Inflammatory macrophage (primary cell): Measurements from ENCODE around the gene CD244.

Source experiments
- DNase-seq, 2 donors: peaks; one replicate each; pipeline ENCODE4 v3.0.0-alpha.2; 2020 to 2022

CD244 gene

DNA sequence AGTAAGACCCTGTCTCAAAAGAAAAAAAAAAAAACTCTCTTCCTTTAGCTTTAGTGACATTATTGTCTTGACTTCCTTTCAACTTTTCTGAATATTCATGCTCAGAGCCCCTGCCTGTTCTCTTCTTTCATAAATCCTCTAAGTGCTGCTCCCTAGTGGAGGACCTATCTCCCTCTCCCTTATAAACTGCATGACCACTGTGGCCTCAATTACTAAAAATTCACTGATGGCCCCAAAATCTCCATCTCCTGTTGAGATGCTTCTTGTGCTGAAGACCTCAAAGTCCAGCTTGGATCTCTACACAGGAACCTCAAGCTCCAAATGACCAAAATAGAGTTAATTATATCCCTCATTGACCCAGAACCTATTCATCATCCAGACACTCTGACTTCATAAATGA lies 14.5 kb upstream of the CD244 start:
- no peak for DNase-seq

DNA sequence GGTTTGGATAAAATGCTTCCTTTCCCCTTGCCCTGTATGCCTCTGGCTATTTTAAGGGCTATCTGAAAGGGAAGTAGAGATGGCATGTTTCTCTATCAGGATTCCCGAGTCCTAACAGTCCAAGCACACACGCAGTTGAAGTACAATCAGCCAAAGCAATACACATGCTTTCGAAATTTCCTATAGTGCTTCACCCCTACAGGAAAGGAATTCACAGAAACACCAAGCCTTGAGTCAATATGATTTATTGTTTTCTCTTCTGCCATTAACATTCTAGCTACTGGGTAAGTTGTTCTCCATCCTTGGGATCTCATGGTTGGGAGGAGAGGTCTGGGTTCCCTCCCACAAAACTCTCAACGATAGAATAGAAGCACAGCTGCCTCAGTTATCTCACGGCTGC lies 13.6 kb upstream of the CD244 start:
- peak in 1 of 2 donors; percentile 28 for DNase-seq

DNA sequence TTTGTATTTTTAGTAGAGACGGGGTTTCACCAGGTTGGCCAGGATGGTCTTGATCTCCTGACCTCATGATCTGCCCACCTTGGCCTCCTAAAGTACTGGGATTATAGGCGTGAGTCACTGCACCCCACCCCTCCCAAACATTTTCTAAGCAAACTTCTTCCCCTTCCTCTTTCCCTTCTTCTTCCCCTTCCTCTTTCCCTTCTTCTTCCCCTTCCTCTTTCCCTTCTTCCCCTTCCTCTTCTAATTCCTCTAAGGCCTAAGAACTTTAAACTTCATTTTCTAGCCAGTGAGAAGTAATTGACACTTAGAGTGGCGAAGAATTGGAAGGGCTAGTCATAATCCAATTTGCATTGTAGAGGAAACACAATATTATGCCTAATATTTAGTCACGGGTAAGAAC lies 12.9 kb upstream of the CD244 start:
- peak in 1 of 2 donors; percentile 55 for DNase-seq

DNA sequence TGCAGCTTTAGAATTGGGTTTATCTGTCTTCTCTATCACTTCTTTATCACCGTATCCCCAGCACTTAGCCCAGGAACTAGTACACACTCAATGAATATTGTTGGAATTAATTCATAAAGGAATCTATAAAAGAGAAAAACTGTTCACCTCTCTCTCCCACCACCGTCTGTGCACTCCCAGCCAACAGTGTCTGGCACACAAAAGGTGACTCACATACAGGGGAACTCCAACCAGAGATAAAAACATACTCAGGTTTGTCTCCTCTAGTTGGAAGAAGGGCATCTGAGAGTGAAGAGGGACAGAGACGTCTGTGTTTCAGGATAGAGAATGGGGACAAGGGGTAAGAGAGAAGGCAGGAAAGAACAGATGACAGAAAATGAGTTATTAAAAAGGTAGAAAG lies 12.2 kb upstream of the CD244 start:
- DNase-seq = no peak

DNA sequence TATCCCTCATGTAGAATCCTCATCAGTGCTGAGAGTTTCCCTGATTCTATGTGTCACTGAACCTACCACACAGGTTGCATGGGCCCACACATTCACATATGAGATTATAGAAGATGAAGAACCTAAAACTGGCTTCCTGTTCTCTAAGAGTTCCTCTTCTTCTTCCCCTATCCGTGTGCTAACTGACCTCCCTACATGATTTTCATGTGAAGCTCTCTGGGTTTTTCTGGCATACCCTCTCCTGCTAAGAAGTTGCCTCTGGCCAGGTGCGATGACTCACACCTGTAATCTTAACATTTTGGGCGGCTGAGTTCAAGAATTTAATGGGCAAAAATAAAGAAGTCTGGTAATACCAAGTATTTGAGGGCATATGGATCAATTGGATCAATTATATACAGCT lies 5.5 kb upstream of the CD244 start:
- peak; percentile 37 to 53 for DNase-seq

DNA sequence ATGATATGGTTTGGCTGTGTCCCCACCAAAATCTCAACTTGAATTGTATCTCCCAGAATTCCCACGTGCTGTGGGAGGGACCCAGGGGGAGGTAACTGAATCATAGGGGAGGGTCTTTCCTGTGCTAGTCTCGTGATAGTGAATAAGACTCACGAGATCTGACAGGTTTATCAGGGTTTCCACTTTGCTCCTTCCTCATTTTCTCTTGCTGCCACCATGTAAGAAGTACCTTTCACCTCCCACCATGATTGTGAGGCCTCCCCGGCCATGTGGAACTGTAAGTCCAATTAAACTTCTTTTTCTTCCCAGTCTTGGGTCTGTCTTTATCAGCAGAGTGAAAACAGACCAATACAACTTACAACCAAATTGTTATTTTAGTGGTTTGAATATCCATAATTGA lies 5.0 kb upstream of the CD244 start:
- DNase-seq = peak in 1 of 2 donors; percentile 43

DNA sequence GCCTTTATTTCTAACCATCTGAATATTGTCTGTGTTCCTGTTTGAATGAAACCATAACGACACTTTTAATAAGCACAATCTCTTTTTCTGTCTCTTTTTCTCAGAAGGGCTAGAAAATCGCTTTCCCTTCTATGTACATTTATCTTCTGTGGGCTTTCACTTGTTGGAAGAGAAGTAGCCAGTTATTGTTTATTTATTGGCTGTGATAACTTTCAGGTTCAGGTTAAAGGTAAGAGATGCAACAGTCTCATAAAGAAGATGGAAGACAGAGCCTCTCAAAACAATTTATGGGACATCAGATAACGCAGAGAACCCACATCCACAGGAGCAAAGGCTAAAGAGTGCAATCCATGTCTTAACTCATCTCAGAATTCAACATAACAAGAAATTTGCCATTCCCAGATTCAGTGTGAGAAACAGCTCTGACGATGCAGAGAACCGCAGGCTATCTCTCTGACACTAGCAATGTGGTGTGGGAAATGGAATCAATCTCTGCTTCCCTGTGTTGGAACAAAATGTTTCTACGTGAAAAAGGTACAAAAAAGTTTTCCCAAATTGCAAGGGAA lies 4.1 kb upstream of the CD244 start:
- DNase-seq = no peak

DNA sequence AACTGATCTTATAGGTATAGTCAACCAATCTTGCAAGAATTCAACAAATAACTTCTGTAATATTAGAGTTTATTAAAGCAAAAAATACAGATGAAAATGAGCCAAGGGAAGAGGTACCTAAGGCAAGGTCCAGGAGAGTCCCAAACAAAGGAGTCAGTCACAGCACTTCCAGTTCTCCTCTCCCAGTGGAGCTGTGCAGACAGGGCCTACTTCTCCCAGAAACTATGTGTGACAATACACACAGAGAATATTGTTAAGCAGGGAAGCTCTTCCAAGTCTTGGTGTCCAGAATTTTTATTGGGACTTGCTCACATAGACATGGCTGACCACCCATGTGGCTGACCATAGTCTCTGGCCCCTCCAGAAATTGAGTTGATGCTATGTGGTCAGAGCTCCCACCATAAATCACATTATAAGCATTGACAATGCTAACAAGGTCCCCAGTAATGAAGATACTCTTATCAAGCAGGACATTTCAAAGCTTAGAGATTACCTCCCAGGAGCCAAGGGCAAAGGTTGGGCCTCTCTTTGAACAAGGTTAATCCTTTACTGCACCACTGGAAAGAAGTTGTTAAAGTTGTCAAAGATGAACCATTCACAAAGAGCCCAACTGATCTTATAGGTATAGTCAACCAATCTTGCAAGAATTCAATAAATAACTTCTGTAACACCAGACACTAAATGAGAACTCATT lies 3.5 kb upstream of the CD244 start:
- no peak for DNase-seq

DNA sequence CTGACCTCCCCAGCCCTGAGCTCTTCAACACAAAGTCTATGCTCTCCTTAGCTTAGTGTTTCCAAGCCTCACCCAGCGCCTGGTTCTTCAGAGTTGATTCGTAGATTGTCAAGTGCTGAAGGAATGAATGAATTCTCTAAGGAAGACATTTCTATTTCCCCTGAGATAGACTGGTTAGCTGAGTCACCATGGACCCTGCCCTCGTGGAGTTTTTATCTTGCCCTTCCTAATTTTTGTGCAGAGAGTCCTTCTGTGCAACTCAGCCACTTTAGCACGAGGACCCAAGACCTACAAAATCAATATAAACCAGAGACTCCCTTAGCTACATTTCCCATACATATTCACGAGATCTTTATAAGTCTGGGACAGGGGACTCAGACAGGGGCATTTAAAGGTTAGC lies 2.6 kb upstream of the CD244 start:
- no peak for DNase-seq

DNA sequence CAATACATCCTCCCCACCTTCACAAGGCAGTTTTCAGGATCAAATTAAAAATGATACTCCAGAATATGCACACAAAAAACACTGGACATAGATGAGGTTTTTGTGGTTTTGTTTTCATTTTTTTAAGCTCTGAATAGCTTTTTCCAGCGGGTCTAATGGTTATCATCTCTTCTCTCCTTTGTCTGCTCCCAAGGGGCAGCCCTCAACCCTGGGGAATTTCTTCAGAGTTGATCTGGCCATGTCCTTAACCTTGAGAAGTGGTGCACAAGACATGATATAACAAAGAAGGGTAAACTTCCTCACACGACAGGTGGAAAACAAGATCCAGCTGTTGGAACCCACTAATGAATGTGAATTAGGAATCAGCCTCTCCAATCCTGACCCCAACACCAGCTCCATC lies 1.5 kb upstream of the CD244 start:
- DNase-seq = no peak

DNA sequence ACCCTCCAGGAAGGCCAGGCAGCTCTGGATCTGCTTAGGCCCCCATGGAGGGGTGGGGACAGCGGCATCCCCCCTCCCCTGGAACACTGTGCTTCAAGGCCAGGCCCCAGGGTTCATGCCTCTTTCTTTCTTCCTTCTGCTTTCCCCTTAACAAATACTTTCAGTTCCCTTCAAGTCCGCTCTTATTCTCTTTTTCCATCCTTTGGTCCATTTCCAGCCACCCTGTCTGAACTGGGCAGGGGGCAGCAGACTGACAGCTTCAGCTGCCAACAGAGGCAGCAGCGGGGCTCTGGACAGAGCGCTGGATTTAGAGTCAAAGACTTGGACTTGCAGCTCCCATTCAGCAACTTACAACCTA lies 1.1 kb upstream of the CD244 start:
- DNase-seq = peak in 1 of 2 donors; percentile 75

DNA sequence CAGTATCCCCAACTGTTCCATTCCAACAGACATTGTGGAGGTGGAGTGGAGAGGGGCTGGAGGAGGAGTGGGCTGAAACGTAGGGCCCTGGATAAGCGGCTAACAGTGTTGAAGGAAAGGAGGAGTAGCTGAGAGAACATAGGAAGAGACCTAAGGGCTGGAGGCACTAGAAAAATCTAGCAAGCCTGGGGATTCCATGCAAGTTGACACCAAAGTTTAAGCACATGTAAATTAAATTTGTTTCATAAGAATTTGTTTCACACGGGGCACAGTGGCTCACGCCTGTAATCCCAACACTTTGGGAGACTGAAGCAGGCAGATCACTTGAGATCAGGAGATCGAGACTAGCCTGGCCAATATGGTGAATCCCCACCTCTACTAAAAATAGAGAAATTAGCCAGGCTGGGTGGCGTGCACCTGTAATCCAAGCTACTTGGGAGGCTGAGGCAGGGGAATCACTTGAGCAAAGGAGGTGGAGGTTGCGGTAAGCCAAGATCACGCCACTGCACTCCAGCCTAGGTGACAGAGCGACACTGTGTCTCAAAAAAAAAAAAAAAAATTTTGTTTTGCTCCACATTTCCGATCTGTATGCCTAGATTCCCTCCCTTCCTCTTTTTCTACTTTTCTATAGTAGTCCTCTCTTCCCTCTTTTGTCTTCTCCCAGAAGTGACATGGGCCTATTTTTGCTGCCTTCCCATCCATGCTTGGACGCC lies 530 bp upstream of the CD244 start:
- peak in 1 of 2 donors; percentile 52 for DNase-seq

DNA sequence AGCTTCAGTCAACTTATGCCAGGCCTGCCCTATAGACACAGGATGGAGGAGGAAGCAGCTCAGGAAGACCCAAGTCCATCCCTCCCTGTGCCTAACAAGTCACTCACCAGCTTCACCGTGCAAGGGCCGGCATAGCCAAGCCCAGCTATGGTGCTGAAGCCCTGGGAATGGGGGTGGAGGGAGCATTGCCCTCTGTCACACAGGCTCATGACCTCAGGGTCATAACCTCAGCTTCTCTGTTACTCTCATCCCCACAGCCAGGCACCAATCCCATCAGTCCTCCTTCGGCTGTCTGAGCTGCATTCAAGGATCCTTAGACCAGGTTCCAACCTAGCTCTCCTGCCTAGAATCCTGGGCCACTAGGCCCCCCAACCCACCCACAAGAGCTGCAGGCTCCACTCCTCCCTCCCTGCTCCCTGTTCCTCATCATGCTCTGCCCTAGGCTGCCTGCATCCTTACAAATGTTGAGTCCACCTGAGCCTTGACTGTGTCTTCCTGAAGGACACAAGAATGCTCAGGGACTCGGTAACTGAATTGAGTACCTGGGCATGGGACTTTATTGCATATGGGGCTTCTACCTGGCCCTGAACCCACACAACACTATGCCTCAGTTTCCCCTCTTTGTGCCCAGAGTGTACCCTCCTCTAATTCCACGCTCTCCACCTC lies 1.7 kb downstream of the CD244 start:
- DNase-seq = no peak

DNA sequence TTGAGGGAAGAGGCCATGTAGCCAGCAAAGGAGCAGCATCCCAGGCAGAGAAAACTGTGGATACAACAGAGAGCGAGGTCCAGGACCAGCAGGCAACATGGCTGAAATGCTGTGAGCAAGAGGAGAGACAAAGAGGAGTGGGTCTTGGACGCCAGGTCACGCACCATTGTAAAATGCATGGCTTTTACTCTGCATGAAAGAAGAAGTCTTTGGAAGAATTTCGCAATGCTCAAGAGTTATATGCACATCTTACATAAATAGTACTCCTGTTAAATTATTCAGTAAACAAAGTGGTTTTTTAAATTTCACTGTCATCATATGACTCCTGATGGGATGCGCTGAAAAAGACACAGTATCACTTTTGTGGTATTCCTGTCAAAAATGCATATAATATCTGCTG lies 3.5 kb downstream of the CD244 start:
- DNase-seq = peak; percentile 61 to 76

DNA sequence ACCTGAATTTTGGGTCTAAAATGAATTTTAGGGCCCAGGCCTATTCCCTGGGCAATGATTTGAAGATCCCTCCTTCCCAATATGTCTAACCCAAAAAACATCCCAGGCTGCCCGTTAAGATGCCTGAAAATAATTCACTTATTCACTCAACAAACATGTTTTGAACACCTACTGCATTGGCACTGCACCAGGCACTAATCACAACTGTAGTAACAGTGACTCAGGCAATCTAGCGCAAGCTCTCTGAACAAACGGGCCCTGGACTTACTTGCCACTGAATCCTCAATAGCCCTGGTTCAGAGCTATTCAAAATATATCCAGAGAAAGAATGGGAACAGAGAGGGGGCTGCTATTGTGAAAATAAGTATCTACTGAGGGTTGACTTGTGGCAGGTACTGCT lies 4.2 kb downstream of the CD244 start:
- DNase-seq = no peak

DNA sequence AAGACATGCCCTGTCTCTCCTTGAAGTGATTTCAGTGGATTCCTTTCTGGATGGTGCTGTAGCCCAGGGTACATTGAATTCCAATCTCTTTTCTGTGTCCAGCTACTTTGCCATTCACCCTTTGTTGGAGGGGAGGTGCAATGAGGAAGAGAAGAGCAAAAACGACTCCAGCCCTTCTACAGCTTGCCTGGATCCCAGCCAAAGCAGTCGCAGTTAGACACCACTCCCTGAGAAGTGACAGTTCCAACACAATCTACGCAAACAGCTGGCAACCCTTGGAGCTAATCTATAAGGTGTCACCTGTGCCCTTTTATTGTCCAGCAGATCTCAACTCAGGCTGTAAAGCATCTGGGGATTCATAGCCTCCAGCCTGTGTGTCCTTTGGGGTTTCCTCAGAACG lies 4.6 kb downstream of the CD244 start:
- no peak for DNase-seq

DNA sequence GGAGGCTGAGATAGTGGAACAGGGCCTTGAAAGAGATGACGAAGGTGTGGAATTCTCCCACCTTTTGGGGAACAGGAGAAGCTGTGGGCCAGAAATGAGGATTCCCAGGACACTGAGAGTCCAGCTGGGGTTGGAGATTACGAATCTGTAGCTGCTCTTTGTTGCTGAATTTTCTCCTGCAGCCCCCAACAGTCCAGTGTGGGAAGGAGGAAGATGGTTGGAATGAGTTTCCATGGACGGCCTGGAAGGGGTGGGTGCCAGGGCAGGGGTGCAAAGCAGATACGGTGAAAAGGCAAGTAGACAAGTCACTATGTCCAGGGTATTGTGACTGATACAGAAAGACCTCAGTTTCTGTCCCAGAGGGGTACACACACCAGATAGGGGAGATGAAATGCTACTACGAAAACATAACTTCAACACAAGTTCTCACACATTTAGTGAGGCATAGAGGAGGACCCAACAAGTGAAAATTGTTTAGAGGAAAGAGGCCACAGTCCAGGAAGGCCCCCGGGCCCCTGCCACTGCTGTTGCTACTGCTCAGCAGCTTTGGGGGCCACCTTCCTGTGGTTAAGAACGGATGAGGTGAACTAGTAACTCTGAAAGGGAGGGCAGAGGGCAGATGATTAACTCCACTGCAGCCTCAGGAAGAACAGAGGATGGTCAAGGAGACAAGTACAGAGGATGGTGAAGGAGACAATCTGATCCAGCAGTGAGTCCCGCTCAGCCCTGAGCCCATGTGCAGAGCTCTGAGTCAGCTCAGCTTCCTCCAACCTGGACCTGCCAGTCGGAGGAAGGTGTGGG lies 7.3 kb downstream of the CD244 start:
- DNase-seq = no peak

DNA sequence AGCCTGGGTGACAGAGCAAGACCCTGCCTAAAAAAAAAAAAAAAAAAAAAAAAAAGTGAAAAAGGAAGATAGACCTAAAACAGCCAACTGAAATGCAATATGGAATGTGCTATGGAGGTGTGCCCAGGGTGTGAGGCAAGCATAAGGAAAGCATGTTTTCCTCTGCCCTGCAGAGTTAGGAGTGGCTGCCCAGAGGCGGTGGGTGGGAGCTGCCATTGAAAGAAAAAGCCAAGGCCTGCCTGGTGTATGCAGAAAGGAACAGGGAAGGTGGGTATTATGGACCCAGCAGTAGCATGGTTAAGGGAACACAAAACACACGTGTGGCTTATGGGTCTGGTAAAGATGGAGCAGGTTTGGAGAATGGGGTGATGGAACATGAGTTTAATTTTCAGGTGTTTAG lies 8.9 kb downstream of the CD244 start:
- DNase-seq = no peak

DNA sequence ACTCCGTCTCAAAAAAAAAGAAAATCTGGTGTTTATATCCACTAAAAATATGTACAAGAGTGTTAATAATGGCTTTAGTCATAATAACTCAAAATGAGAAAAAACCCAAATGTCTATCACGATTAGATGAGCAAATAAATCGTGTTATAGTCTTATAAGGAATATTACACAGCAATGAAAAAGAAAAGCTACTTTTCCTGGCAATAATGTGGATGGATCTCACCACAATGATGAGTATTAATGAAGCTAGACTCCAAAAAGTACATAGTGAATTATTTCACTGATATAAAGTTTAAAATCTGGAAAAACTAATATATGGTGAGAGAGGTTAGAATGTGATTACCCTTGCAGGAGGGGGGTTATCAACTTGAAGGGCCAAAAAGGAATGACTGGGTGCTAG lies 9.7 kb downstream of the CD244 start:
- DNase-seq = no peak

DNA sequence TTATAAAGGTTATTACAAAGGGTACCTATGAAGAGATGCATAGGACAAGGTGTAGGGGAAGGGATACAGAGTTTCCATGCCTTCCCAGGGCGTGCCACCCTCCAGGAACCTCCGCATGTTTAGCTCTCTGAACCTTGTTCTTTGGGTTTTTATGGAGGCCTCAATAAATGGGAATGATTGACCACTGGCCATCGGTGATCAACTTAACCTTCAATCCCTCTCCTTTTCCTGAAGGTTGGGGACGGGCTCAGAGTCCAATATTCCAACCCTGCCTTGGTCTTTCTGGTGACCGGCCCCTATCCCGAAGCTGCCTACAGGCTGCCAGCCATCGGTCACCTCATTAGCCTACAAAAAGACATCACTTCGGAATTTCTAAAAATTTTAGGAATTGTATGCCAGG lies 11.7 kb downstream of the CD244 start:
- DNase-seq = no peak

DNA sequence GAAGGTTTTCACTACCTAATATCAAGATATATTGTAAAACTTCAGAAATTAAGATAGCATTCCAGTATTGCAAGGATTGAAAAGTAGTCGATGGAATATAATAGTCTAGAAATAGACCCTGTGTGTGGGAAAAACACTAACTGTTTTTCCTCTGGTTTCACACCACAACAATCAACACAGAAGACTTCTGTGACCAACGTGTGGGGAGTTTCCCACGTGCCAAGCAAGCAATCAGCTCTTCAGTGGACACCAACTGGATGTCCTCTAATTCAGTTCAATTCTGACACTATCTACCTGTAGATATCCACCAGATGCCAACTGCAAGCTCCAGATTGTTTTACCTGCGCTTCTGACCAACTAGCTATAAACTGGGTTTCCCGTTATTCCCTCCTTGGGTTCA lies 12.1 kb downstream of the CD244 start:
- no peak for DNase-seq

DNA sequence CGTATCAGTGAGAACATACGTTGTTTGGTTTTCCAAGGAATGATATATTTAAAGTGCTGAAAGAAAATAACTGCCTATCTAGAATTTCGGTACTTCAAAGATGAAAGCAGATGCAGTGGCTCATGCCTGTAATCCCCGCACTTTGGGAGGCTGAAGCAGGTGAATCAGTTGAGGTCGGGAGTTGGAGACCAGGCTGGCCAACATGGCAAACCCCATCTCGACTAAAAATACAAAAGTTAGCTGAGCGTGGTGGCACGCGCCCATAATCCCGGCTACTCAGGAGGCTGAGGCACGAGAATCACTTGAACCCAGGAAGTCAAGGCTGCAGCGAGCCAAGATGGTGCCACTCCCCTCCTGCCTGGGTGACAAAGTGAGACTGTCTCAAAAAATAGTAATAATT lies 16.4 kb downstream of the CD244 start:
- no peak for DNase-seq
